Stimulated activated CD8-positive, alpha-beta memory T cell treated with anti-CD3 and anti-CD28 coated beads, Interleukin-12 subunit alpha, Interleukin-12 subunit beta, amount 100 ng/mL, for 24 hours (primary cell): ENCODE results near the gene PTPRD.

Source experiments
- DNase-seq: peaks from one replicate; pipeline ENCODE4 v3.0.0-alpha.2; 2020; ENCODE audit errors: extremely low read depth

The PTPRD gene

DNA sequence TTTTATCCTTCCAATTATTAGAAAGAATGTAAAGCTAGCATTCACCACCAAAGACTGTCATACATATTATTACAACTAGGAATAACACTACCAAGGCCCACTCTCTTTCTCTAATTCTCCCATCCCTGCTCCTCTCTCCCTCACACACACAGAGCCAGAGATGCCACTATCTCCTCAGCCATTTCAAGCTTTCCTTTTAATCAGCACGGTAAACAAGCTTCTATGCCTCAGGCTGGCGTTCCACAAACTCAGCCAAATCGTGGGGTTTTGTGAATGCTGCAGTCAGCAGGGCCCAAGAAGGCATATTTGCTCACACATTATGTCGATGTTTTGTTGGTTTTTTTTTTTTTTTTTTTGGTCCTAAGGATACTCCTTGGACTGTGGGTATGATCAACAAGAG lies 1833.3 kb downstream of the PTPRD start:
- no peak for DNase-seq

DNA sequence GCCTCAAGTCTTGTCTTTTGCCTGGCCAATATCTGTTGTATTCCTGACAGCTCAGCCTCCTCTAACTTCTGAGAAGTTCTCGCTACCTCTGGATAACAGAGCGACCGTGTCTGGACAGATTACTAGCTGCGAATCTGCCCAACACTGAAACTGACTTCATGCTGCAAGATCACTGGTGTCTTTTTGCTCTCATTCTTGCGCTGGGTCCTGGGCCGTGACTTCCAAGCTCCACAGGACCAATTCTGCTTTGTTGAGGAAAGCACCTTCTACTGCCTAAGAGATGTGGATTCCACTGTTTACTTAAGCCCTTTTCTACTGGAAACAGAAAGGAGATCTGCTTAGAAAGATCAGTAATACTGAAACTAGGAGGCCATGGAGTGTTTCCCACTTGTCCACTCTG lies 1834.4 kb downstream of the PTPRD start:
- no peak for DNase-seq

DNA sequence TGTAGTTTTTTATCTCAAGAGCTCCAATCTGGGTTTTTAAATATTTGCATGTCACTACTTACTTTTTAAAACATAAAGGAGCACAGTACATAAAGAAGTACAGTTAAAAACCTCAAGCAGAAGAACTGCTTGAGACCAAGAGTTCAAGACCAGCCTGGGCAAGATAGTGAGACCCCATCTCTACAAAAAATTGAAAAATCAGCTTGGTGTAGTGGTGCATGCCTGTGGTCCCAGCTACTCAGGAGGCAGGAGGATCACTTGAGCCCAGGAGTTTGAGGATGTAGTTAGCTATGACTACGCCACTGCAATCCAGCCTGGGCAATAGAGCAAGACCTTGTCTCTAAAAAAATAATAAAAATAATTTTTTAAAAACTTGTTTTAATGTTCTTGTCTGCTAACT lies 1840.5 kb downstream of the PTPRD start:
- DNase-seq, result no peak

DNA sequence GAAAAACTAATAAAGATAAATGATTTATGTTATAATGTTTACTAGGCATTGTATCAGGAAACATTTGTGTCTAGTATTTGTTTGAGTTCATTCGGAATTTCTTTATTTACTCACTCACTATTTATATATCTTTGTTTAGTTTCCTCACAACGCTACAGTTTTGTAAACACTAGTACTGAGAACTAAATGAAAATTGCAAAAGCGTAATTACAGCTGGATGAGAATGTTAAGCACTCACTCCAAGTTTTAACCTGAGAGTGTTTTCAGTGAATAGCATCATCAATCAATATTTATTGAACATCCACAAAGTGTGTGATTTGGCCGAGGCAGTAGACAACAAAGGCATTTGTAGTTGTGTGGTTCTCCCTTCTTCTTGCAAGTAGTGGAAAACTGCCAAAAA lies 1843.6 kb downstream of the PTPRD start:
- DNase-seq, result no peak

DNA sequence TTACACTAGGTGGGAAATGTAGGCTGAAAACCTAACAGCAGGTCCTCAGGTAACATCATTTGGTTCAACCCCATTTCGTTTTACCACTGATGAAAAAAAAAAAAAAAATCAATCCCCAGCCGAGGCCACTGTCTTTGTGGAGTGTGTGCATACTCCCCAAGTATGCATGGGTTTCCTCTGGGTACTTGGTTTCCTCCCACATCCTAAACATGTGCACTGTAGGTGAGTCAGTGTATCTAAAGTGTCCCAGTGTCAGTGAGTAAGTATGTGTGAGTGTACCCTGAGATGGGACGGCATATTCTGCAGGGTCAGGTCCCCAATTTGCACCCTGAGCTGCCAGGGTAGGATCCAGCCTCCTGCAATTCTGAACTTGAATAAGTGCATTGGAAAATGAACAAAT lies 1846.7 kb downstream of the PTPRD start:
- no peak for DNase-seq

DNA sequence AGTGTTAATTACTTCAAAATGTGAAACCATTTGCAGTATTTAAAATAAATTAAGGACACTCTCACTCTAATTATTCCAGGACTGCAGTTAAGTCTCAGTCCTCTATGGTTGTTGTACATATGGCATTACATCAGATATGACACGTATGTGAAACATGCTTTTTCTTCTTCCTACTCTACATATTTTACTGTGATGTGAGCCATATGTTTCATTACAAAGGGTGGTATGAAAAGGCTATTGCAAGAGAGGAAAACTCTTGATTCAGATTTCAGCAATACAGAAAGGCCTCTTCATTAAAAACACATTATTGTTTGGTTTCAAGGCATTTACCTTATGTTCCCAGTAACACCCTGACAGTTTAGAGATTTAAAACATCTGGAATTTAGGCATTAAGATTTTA lies 1848.8 kb downstream of the PTPRD start:
- no peak for DNase-seq

DNA sequence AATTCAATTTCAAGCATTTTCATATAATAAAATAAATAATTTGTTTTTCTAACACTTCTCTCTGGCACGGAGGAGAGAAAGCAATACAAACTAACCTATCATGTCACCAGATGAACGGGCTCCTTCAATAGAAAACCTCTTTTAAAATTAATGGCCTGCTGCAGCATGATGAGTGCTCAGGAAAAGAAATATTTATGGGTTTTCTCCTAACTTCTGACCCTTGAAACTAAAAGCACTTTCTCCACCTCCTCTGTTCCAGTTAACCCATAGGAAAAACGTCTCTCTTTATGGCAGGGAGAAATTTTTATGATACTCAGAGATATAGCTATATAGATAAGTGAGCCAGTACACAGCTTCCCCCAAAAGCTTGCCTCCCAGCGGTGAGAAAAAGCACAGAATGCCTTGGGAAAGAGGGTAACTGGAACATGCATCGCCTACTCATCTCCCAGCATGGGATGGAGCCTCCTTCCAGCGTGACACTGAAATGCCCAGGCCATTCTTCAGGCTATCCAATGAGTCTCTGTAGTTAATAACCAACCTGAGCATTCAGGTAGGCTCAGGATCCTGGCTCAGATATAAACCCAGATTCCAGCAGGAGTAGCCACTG lies 1850.2 kb downstream of the PTPRD start:
- no peak for DNase-seq

DNA sequence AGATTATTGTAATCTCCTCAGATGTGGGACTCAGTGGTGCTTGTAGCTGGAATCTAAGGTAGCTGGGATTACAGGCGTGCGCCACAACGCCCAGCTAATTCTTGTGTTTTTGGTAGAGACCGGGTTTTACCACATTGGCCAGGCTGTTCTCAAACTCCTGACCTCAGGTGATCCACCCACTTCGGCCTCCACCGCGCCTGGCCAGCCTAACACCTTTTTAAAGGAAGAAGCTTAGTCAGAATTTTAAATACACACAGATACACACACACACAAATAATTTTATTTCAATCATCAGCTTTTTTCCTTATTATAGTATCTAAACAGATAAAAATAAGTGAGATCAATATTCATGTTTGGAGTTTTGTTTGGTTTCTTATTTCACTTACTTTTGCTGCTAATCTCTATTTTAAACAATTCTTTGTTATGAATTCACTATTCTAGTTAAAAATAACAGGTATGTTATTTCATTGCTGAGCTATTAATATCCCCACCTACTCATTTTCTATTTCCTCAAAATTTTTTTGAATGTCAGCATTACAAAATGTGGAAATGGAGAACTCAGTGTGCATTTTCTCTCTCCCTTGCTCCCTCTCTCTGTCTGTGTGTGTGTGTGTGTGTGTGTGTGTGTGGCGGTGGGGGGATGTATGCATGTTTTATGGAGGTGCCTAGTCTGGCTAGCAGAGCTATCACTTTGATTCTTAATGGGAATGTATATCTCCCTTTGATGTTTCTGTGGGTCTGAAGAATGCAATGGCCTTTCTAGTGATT lies 1852.6 kb downstream of the PTPRD start:
- no peak for DNase-seq

DNA sequence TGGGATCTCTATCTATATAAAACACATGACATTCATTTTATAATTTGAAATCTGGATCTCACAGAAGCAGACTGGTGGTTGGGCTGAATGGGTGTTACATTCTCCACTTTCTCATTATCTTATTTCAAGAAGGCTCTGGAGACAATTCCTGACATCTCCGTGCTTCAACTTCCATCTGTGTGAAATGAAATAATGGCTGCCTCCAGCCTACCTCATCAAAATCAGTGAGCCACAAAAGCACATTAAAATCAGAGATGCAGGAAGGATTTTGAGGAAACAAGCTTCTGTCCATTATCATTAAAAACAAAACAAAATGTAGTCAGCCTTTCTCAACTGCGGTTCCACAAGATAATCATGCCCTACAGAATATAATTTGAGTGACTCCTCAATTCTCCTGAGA lies 1854.9 kb downstream of the PTPRD start:
- no peak for DNase-seq

DNA sequence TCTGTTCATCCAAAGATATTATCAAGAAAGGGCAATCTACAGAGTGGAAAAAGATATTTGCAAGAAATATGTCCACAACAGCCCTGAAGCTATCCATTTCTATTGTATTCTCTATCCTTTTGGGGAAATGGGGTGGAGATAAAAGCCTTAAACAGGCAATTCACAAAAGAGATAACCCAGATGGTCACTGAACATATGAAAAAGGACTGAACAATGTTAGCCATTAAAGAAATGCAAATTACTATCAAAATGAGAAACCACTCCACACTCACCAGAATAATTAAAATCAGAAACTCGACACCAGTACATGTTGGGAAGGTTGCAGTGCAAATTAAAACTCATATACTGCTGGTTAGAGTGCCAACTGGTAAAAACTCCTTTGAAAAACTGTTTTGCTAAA lies 1858.1 kb downstream of the PTPRD start:
- no peak for DNase-seq

DNA sequence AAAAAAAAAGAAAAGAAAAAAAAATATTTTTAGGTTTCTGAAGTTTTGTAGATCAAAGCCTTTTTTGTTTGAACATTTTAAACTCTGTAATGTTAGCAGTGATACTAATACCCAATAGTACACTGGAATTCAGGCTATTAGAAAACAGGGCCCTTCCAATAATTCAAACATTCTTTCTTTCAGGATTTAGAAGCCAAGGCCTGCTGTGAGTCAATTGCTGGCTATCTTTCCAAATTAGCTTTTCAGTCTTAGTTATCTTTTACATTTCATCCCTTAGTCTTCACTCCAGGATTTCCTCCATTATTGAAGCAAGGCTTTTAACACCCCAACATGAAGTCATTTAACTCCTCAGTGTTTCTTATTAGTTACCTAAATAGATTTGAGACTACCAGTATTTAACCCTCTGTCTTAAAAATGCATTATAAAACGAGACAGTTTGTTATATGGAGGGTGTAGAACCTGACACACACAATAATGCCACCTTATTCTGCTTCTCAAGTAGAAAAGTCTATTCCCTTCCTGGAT lies 1861.3 kb downstream of the PTPRD start:
- DNase-seq, result no peak

DNA sequence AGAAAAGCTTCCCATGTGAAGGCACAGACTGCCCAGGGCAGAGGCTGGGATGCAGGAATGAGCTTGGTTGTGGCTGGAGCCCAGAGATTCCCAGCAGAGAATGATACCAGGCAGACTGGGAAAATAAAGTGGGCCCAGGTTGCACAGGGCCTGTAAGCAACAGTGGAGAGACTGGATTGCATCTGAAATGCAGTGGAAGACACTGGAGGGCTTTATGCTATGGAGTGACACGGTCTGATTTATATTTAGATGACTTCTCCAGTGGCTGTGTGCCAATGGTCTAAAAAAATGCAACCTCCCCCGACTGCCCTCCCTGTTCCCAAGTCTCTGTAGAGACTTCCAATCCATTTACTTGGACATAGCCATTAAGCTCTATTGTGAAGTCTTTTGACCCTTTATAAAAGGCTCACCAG lies 1862.2 kb downstream of the PTPRD start:
- DNase-seq, result no peak

DNA sequence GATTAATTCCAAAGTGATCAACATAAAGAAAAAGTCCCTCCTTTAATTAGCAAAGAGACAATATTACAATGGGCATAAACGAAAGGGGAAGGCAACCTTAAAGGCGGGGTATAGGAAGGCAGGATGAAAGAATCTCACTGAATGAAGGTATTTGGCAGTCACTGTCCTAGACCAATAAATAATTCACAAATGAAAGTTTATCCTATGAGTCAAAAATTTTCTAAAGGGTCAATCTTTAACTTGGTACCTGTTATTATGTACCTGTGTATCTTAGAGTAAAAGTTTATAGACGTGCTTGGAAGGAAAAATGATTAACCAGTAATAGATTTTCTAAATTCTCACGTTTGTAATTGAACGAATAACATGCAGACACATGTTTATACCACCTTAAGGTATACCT lies 1867.5 kb downstream of the PTPRD start:
- DNase-seq, result no peak

DNA sequence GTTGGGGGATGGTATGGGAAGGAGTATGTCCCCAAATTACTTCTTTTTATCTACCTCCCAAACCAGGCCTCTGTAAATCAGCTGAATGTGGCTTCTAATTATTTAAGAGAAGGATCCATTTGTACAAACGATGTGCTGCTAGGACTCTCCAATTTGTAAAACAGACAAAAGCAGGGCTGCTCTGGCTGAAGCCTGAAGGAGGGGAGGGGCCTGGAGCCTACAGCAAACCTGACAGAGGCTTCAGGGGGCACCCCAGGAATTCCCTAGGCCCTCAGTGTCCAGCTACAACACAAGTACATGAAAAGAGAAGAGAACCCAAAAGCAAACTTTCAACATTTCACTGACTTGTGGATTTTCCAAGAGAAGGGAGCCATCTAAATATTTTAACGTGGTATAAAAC lies 1873.9 kb downstream of the PTPRD start:
- no peak for DNase-seq

DNA sequence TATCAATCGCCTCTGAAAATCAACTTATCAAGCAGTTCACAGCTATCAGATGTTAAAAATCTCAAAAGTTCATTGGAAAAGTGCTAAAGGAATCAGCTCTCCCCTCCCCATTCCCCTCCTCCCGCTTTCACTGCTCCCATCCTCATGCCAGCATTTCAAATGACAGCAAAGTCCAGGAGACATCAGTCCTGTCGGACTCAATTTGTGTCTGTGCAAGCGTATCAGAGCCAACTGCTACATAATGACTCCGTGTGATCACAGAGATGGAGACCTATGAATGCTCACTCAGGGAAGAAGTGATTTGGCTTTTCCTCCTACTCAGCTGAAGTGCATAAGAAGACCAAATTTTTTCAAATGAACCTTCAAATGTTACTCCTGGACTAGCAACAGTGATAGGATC lies 1876.0 kb downstream of the PTPRD start:
- no peak for DNase-seq

DNA sequence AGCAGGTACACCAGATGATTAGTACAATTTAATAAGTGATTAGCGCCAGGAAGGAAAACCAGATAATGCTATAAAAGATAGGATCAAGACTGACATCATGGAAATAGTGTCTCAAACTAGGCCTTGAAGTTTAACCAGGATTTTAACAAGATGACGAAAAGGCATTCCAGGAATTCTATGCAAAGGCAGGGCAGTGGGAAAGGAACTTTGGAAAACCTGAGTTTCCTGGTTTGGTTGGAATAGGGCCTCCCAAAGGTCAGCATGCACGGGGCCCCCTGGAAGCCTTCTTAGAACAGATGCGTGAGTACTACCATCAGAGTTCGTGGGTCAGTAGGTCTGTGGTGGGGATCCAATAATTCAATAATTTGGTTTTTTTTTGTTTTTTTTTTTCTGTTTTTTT lies 1878.0 kb downstream of the PTPRD start:
- DNase-seq, result no peak

DNA sequence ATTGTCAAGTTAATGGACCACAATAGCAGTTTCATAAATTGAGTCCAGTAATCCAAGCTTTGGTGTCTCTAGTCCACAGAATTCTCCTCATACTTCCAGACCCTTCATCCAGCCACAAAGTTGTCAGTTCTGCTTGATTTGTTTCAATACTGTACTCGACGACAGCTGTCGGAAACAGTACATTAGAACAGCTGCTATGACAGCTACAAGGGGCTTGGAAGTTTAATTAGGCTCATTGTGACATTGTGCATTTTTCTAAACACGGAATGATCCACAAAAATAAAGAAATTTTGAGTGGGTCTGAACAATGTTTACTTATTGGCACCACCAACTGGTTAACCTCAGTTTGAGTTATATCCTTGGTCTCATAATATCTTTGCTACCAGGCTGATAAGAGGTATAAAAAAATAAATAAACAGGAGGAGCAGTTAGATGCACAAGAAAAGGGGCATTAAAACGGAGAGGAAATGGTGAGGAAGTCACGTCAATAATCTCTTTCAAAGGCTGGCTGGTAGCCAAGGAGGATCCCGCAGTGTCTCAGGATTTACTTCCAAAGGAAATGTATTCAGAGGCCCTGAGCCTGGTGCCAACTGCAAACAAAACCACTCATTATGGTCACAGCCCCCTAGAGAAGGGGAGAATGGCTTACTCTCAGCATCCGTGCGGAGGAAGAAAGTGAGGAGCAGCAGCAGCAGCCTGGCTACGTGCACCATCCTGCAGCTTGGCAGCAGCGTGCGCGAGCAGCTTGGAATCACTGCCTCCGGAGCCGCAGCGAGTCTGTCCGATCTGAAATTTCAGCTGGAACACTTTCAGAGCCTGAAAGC lies 1879.5 kb downstream of the PTPRD start:
- DNase-seq, result no peak

DNA sequence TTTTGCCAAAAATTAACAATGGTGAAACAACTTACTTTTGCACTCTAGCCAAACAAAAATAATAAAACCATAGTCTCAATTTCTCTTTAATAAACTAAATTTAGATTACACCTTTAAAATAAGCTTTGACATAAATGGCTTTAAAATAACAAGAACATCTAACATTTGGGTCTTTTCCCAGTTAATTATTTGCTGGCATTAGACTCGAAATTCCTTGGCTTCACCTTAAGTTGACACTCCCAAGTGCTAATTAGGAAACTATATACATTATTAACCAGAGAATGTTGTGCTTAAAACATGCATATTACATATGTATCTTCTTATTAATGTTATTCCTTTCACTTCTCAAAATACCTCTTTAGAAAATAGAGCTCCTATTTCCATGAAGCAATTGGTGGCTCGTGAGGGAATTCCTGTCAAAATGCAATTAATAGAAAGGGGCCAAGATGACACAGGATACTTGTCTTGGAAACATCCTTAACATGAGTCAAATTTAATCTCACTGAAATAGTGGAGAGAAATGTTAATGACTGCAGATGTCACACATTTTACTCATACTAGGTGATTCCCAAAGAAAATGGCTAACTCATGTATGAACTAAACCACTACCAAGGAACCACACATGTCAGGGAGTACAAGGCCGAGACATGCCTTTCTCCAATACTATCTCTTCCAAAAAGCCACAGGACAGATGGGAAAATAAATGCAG lies 1880.3 kb downstream of the PTPRD start:
- no peak for DNase-seq

DNA sequence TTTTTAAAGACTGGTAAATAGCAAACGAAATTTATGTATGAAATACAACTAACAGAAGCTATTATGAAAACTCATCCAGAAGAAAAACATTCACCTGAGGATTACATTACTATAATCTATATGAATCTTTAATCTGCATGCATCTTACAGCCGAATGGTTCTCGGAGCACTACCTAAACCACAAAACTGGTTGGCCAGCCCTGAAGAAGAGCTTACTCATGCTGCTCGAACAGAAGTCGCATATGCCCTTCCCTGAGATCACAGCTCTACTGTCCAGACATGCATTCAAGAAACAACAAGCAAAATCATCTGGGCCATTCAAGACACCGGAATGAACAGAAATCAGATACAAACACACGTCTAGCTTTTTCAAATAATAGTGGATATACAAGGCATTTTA lies 1882.2 kb downstream of the PTPRD start:
- no peak for DNase-seq

DNA sequence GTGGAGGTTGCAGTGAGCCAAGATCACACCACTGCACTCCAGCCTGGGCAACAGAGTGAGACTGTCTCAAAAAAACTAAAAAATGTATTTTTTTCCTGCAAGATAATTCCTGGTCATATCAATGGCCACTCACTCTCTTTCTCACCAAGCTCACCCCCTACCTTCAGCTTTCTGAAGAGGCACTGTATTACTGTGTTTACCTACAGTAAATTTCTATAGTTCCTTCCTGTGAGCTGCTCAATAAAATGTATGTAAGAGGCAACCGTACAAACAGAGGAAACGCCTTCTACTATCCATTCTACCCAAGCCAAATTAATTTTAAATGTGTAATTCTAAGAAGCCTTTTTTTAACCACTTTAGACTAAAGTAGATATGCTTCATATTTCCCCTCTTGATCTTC lies 1883.9 kb downstream of the PTPRD start:
- DNase-seq, result no peak

DNA sequence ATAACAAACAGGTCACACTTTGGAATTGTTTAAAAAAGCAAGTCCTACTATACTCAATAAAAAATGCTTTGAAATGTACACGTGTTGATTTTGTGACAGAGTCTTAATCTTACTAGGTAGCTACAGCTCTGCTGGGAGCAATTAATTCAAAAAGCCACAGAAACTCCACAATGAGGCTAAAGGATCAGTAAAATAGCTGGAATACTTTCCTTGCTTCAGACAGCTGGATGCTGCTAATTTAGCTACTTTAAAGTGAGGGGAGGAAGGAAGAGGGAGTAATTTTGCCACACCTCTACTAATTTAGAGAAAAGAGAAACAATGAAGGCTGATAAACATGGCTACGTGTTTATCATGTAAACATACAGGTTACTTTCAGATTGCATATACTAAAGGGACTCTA lies 1885.6 kb downstream of the PTPRD start:
- DNase-seq, result no peak

DNA sequence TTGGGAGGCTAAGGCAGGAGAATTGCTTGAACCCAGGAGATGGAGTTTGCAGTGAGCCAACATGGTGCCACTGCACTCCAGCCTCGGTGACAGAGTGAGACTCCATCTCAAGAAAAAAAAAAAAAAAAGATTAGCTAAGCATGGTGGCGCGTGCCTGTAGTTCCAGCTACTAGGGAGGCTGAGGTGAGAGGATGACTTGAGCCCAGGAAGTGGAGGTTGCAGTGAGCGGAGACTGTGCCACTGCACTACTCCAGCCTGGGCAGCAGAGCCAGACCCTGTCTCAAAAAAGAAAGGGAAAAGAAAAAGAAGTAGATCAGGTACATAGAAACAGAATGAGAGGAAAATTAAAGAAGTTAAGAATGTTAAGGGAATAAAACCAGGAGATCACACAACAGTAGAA lies 1886.1 kb downstream of the PTPRD start:
- no peak for DNase-seq
